Ovary (tissue), 3 donors: ENCODE results near the gene PRKCE.

Experiments
- POLR2A ChIP-seq: fragments of 450-650 bp; IDR thresholded peaks from one replicate; pipeline ENCODE4 v1.6.1; 2017; ENCODE audit warnings: antibody characterized with exemption, mild to moderate bottlenecking, moderate library complexity
- TF ChIP-seq, protein P1 (sequence below), 3 donors: fragments of 450-650 bp in 2 of 3; fragments of 200-600 bp in 1 of 3; IDR thresholded peaks; one replicate each; pipeline versions ENCODE4 v1.5.1 to v1.8.0; 2016 to 2022; ENCODE audit warnings: antibody characterized with exemption in 3 of 3, mild to moderate bottlenecking in 1 of 3
- donor health status: DM: no; HTN: no; CAD: no.

DNA sequence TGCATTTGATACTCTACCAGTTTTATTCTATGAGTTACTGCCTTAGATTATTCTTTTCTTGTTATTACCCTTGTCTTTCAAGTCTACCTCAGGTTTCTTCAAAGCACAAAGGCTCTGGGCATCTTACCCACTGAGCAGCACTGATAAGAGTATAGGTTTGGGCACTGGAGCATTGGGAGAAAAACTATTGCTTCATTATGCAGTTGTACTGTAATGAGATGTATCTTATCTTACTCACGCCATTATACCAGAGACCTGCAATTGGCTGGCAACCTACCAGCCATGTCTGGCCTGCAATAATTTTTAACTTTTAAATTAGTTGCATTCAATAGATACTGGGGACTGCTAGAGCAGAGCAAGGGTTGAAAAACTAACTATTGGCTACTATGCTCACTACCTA lies 21.5 kb upstream of the PRKCE start:
- TF ChIP-seq, protein P1, sequence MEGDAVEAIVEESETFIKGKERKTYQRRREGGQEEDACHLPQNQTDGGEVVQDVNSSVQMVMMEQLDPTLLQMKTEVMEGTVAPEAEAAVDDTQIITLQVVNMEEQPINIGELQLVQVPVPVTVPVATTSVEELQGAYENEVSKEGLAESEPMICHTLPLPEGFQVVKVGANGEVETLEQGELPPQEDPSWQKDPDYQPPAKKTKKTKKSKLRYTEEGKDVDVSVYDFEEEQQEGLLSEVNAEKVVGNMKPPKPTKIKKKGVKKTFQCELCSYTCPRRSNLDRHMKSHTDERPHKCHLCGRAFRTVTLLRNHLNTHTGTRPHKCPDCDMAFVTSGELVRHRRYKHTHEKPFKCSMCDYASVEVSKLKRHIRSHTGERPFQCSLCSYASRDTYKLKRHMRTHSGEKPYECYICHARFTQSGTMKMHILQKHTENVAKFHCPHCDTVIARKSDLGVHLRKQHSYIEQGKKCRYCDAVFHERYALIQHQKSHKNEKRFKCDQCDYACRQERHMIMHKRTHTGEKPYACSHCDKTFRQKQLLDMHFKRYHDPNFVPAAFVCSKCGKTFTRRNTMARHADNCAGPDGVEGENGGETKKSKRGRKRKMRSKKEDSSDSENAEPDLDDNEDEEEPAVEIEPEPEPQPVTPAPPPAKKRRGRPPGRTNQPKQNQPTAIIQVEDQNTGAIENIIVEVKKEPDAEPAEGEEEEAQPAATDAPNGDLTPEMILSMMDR (IDR thresholded peaks at IDR 0.05), result no peak
- no peak for TF ChIP-seq POLR2A
